ENCODE data around the gene AZGP1.
"Not testable (repeated sequence)": the region's sequence is repeated elsewhere in the genome, so short reads cannot be mapped to it uniquely, and the experiment has no call there.

Gene AZGP1

GRCh38 chr7:99944497-99945070 lies 31.2 kb downstream of the AZGP1 start:
- peak overlapping the region; percentile 94 for H3K27ac ChIP-seq (ENCODE audit: low read length)
- H3K4me1 ChIP-seq (ENCODE audit: insufficient read depth, low read length), result peaks cover 9% of the 10 kb centered on the region; the same call in 1 of the 2 replicates
- no peaks in the 10 kb centered on the region for H3K27me3 ChIP-seq (ENCODE audit: insufficient read depth, low read length)
- peak overlapping the region; percentile 8; the same call in 1 of the 2 replicates for H3K4me3 ChIP-seq (ENCODE audit: low read length)
- peak overlapping the region; percentile 71 for H3K9ac ChIP-seq (ENCODE audit: low read depth, low read length)
- no peaks in the 10 kb centered on the region for H3K36me3 ChIP-seq (ENCODE audit: insufficient read depth, low read depth, low read length)
- peaks cover 1% of the 10 kb centered on the region; the same call in 1 of the 2 replicates for H3K9me3 ChIP-seq (ENCODE audit: insufficient read depth, low read depth, low read length)

- H3K9me3 ChIP-seq (ENCODE audit: insufficient read depth, low read depth, low read length), result peaks cover 8% of the 10 kb centered on the region; the same call in 1 of the 2 replicates
- H3K9ac ChIP-seq (ENCODE audit: low read depth, low read length), result peak overlapping the region; percentile 80
- peak overlapping the region; percentile 94 for H3K27ac ChIP-seq (ENCODE audit: low read length)
- H3K27me3 ChIP-seq (ENCODE audit: insufficient read depth, low read length), result no peaks in the 10 kb centered on the region
- H3K4me1 ChIP-seq (ENCODE audit: insufficient read depth, low read length), result peaks cover 9% of the 10 kb centered on the region; the same call in 1 of the 2 replicates
- peak overlapping the region; percentile 37; the same call in 1 of the 2 replicates for H3K4me3 ChIP-seq (ENCODE audit: low read length)
- H3K36me3 ChIP-seq (ENCODE audit: insufficient read depth, low read depth, low read length), result no peaks in the 10 kb centered on the region
Measured at GRCh38 chr7:99943641-99944496, 32.0 kb downstream of the AZGP1 start.

DNA sequence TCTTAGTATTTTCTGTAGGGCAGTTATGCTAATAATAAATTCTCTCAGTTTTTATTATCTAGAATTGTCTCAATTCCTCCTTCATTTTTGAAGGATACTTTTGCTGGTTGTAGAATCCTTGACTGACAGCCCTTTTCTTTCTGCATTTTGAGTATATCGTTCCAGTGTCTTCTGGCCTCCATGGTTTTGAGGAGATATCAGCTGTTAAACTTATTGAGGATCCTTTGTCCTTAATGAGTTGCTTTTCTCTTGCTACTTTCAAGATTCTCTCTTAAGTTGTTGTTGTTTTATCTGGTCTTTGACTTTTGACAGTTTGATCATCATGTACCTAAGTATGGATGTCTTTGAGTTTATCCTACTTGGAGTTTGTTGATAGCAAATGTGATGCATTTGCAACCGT lies 37.5 kb downstream of the AZGP1 start:
- Histone ChIP-seq H3K36me3 (ENCODE audit: insufficient read depth, low read depth, low read length) (no peaks in the 10 kb centered on the region), H3K27me3 (ENCODE audit: insufficient read depth, low read length) (no peaks in the 10 kb centered on the region), H3K9ac (ENCODE audit: low read depth, low read length) (no peak overlapping the region), H3K4me3 (ENCODE audit: low read length) (no peak overlapping the region), H3K9me3 (ENCODE audit: insufficient read depth, low read depth, low read length) (peaks cover 20% of the 10 kb centered on the region), H3K4me1 (ENCODE audit: insufficient read depth, low read length) (no peaks in the 10 kb centered on the region; the same call in 1 of the 2 replicates), H3K27ac (ENCODE audit: low read length) (no peak overlapping the region)

- not testable (repeated sequence) for H3K27ac ChIP-seq (ENCODE audit: low read length); H3K4me1 ChIP-seq (ENCODE audit: insufficient read depth, low read length); H3K27me3 ChIP-seq (ENCODE audit: insufficient read depth, low read length); H3K9ac ChIP-seq (ENCODE audit: low read depth, low read length); H3K4me3 ChIP-seq (ENCODE audit: low read length); H3K36me3 ChIP-seq (ENCODE audit: insufficient read depth, low read depth, low read length)
- H3K9me3 ChIP-seq (ENCODE audit: insufficient read depth, low read depth, low read length), result peaks cover 20% of the 10 kb centered on the region
Measured at GRCh38 chr7:99935009-99935408, 40.8 kb downstream of the AZGP1 start.

GRCh38 chr7:99930376-99930775 lies 45.5 kb downstream of the AZGP1 start:
- Histone ChIP-seq H3K27me3 (ENCODE audit: insufficient read depth, low read length) (peaks cover 30% of the 10 kb centered on the region), H3K4me3 (ENCODE audit: low read length) (peak overlapping the region; percentile 66; the same call in 1 of the 2 replicates), H3K27ac (ENCODE audit: low read length) (no peak overlapping the region), H3K9me3 (ENCODE audit: insufficient read depth, low read depth, low read length) (no peaks in the 10 kb centered on the region), H3K9ac (ENCODE audit: low read depth, low read length) (no peak overlapping the region), H3K36me3 (ENCODE audit: insufficient read depth, low read depth, low read length) (no peaks in the 10 kb centered on the region), H3K4me1 (ENCODE audit: insufficient read depth, low read length) (peaks cover 3% of the 10 kb centered on the region; the same call in 1 of the 2 replicates)

DNA sequence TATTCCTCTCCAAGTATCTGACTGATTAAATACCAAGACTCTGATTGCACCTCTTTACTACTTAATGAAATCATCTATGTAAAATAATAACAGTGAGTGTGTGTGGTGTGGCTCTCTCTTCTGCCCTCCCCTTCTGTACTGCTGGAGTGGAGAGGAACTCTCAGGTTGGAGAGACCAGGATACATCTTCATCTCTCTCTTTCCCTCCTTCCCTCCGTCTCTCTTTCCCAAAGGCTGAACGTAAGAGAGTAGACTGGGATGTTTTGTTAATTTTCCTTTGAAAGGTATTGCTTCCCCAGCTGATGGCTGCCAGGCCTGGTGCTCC lies 46.1 kb downstream of the AZGP1 start:
- Histone ChIP-seq H3K9ac (ENCODE audit: low read depth, low read length) (peak overlapping the region; percentile 49; the same call in 1 of the 2 replicates), H3K4me1 (ENCODE audit: insufficient read depth, low read length) (peaks cover 3% of the 10 kb centered on the region; the same call in 1 of the 2 replicates), H3K27ac (ENCODE audit: low read length) (peak overlapping the region; percentile 19), H3K4me3 (ENCODE audit: low read length) (peak overlapping the region; percentile 66), H3K36me3 (ENCODE audit: insufficient read depth, low read depth, low read length) (no peaks in the 10 kb centered on the region), H3K27me3 (ENCODE audit: insufficient read depth, low read length) (peaks cover 32% of the 10 kb centered on the region), H3K9me3 (ENCODE audit: insufficient read depth, low read depth, low read length) (no peaks in the 10 kb centered on the region)

DNA sequence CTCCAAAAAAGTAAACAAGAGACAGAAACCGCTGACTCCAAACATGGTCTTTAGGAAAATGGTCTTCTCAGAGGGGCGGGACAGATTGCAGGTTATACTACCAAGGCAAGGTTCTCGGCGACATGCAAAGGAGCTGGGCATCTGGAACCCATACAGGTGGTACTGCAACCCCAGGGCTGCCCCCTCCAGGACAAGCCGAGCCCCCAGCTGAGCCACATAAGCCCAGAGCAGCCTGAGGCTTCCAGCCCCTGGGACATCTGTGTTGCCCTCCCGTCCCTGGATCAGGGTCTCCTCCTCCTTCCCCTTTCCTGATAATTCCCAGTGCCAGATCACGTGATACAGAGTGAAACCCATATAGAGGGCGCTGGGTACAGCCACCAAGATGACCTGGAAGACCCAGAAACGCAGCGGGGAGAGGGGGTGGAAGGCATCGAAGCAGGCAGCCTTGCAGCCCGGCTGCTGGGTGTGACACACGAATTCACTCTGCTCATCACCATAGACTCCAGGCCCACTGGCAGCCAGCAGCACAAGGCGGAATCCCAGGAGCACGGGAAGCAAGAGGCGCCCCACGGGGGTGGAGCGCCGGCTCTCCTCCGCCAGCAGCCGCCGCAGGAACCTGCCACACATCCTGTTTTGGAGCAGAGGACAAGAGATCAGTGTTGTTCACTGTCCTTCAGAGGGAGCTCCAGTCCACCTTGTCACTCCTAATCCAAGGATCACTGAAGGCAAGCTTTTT lies 46.7 kb downstream of the AZGP1 start, which contains the start of gene GJC3:
TSS of gene GJC3 (minus strand) at position 627 of the 736 bp plus-strand sequence. CDS start at position 627, 0 bp downstream.
- Histone ChIP-seq H3K9ac (ENCODE audit: low read depth, low read length) (peak within 1 kb of the TSS; percentile 66; the same call in 1 of the 2 replicates), H3K36me3 (ENCODE audit: insufficient read depth, low read depth, low read length) (no peaks in the 10 kb centered on the region), H3K4me3 (ENCODE audit: low read length) (peak within 1 kb of the TSS; percentile 66), H3K9me3 (ENCODE audit: insufficient read depth, low read depth, low read length) (no peaks in the 10 kb centered on the region), H3K27me3 (ENCODE audit: insufficient read depth, low read length) (peaks cover 32% of the 10 kb centered on the region), H3K27ac (ENCODE audit: low read length) (peak within 1 kb of the TSS; percentile 19), H3K4me1 (ENCODE audit: insufficient read depth, low read length) (peaks cover 3% of the 10 kb centered on the region; the same call in 1 of the 2 replicates)

DNA sequence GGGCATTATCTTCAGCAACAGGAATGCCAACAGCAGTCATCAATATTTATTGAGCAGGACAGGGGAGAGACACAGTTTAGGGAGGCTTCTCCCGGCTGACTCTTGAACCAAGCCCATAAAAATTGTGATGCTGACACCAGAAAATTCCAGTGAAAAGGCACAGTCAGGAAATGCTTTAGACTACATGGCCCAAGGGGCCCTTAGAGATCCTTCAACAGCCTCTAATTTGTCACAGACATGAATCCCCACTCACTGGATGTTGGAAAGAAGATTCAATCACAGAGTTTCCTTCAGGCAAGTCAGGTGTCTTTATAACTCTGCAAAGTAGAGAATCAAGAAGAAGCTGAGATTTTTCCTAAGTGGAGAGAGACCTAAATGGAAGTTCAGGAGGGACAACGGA lies 47.6 kb downstream of the AZGP1 start:
- Histone ChIP-seq H3K27me3 (ENCODE audit: insufficient read depth, low read length) (peaks cover 32% of the 10 kb centered on the region), H3K9me3 (ENCODE audit: insufficient read depth, low read depth, low read length) (no peaks in the 10 kb centered on the region), H3K36me3 (ENCODE audit: insufficient read depth, low read depth, low read length) (no peaks in the 10 kb centered on the region), H3K4me1 (ENCODE audit: insufficient read depth, low read length) (peaks cover 3% of the 10 kb centered on the region; the same call in 1 of the 2 replicates), H3K9ac (ENCODE audit: low read depth, low read length) (no peak overlapping the region), H3K27ac (ENCODE audit: low read length) (no peak overlapping the region), H3K4me3 (ENCODE audit: low read length) (no peak overlapping the region)

GRCh38 chr7:99927536-99927935 lies 48.3 kb downstream of the AZGP1 start:
- Histone ChIP-seq H3K9me3 (ENCODE audit: insufficient read depth, low read depth, low read length) (no peaks in the 10 kb centered on the region), H3K4me1 (ENCODE audit: insufficient read depth, low read length) (peaks cover 3% of the 10 kb centered on the region; the same call in 1 of the 2 replicates), H3K27me3 (ENCODE audit: insufficient read depth, low read length) (peaks cover 32% of the 10 kb centered on the region), H3K36me3 (ENCODE audit: insufficient read depth, low read depth, low read length) (no peaks in the 10 kb centered on the region), H3K4me3 (ENCODE audit: low read length) (no peak overlapping the region), H3K9ac (ENCODE audit: low read depth, low read length) (no peak overlapping the region), H3K27ac (ENCODE audit: low read length) (no peak overlapping the region)

- H3K4me1 ChIP-seq (ENCODE audit: insufficient read depth, low read length), result peaks cover 3% of the 10 kb centered on the region; the same call in 1 of the 2 replicates
- H3K4me3 ChIP-seq (ENCODE audit: low read length), result no peak overlapping the region
- H3K9ac ChIP-seq (ENCODE audit: low read depth, low read length), result no peak overlapping the region
- H3K36me3 ChIP-seq (ENCODE audit: insufficient read depth, low read depth, low read length), result peaks cover 3% of the 10 kb centered on the region; the same call in 1 of the 2 replicates
- H3K27me3 ChIP-seq (ENCODE audit: insufficient read depth, low read length), result peaks cover 32% of the 10 kb centered on the region
- H3K27ac ChIP-seq (ENCODE audit: low read length), result no peak overlapping the region
- 0 out of 2 replicates have a peak, but pooled peaks cover 3% of the 10 kb centered on the region for H3K9me3 ChIP-seq (ENCODE audit: insufficient read depth, low read depth, low read length)
Measured at GRCh38 chr7:99926321-99926720, 49.5 kb downstream of the AZGP1 start.

DNA sequence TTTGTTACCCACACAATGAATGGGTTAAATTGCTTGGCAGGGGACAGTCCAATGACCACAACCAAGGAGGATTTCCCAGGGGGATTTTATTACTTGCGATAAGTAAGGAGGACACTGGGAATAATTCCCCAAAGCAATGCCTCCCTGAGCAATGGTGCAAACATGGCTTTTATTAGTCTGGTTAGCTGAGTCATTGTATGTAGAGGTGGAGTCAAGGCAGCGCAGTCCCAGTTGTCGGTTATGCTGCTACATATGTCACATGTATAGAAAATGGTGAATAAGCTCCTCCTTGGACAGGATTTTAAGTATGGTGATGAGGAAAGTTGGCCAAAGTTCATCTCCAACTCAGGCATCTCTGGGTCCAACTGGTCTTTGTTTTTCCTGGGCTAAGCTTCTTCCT lies 52.6 kb downstream of the AZGP1 start:
- H3K4me1 ChIP-seq (ENCODE audit: insufficient read depth, low read length), result no peaks in the 10 kb centered on the region
- H3K4me3 ChIP-seq (ENCODE audit: low read length), result no peak overlapping the region
- H3K27ac ChIP-seq (ENCODE audit: low read length), result no peak overlapping the region
- no peak overlapping the region for H3K9ac ChIP-seq (ENCODE audit: low read depth, low read length)
- 0 out of 2 replicates have a peak, but pooled peaks cover 6% of the 10 kb centered on the region for H3K9me3 ChIP-seq (ENCODE audit: insufficient read depth, low read depth, low read length)
- peaks cover 5% of the 10 kb centered on the region; the same call in 1 of the 2 replicates for H3K36me3 ChIP-seq (ENCODE audit: insufficient read depth, low read depth, low read length)
- H3K27me3 ChIP-seq (ENCODE audit: insufficient read depth, low read length), result peaks cover 26% of the 10 kb centered on the region

All from iPS-20b (cell line).